Duodenal mucosa (tissue), 2 donors: ENCODE measurements around the gene GANC.

Source experiments
- H3K27ac ChIP-seq: one replicate; pipeline ENCODE4 v1.7.0; 2013; ENCODE audit warnings: low read depth, low read length
- H3K27me3 ChIP-seq, 2 donors: one replicate each; pipeline ENCODE4 v1.7.0; 2013; ENCODE audit warnings: low read length in 2 of 2, control low read depth in 1 of 2; ENCODE audit not compliant: insufficient read depth in 2 of 2, control insufficient read depth in 1 of 2
- H3K36me3 ChIP-seq, 2 donors: one replicate each; pipeline ENCODE4 v1.7.0; 2013; ENCODE audit warnings: low read length in 2 of 2, control low read depth in 1 of 2; ENCODE audit not compliant: insufficient read depth in 2 of 2, control insufficient read depth in 1 of 2
- H3K4me1 ChIP-seq, 2 donors: one replicate each; pipeline ENCODE4 v1.7.0; 2013; ENCODE audit warnings: low read length in 2 of 2, control low read depth in 1 of 2; ENCODE audit not compliant: insufficient read depth in 2 of 2, control insufficient read depth in 1 of 2
- H3K4me3 ChIP-seq, 2 donors: one replicate each; pipeline ENCODE4 v1.7.0; 2013; ENCODE audit warnings: low read length in 2 of 2, low read depth in 1 of 2
- H3K9ac ChIP-seq, 2 donors: one replicate each; pipeline ENCODE4 v1.7.0; 2013; ENCODE audit warnings: low read length in 2 of 2, low read depth in 1 of 2
- H3K9me3 ChIP-seq, 2 donors: one replicate each; pipeline ENCODE4 v1.7.0; 2013; ENCODE audit warnings: low read length in 2 of 2, control low read depth in 1 of 2; ENCODE audit not compliant: control insufficient read depth in 1 of 2

GANC gene

GRCh38 chr15:42358141-42358540 lies 85.1 kb downstream of the GANC start:
- H3K27me3 ChIP-seq = no peaks in the 10 kb centered on the region
- H3K27ac ChIP-seq = no peak overlapping the region
- H3K4me3 ChIP-seq = no peak overlapping the region
- H3K4me1 ChIP-seq = no peaks in the 10 kb centered on the region
- no peak overlapping the region for H3K9ac ChIP-seq
- H3K36me3 ChIP-seq = peaks cover 3 to 32% of the 10 kb centered on the region in 2 donors
- no peaks in the 10 kb centered on the region for H3K9me3 ChIP-seq

GRCh38 chr15:42359249-42359648 lies 86.2 kb downstream of the GANC start, which contains the start of gene CAPN3:
Gene CAPN3, plus strand, starts transcription at chr15:42359501. Its CDS starts 305 bp downstream, at chr15:42359806.
- H3K9me3 ChIP-seq = no peaks in the 10 kb centered on the region
- no peak within 1 kb of the TSS for H3K4me3 ChIP-seq
- H3K27me3 ChIP-seq = no peaks in the 10 kb centered on the region
- H3K4me1 ChIP-seq = no peaks in the 10 kb centered on the region
- no peak within 1 kb of the TSS for H3K27ac ChIP-seq
- peaks cover 3 to 22% of the 10 kb centered on the region in 2 donors for H3K36me3 ChIP-seq
- H3K9ac ChIP-seq = no peak within 1 kb of the TSS

- Histone ChIP-seq H3K27ac (no peak overlapping the region), H3K4me1 (no peaks in the 10 kb centered on the region), H3K27me3 (no peaks in the 10 kb centered on the region), H3K9ac (no peak overlapping the region), H3K9me3 (no peaks in the 10 kb centered on the region), H3K36me3 (peaks cover 0 to 19% of the 10 kb centered on the region in 2 donors), H3K4me3 (no peak overlapping the region)
These were observed 87.0 kb downstream of the GANC start for GRCh38 chr15:42359985-42360384.

- Histone ChIP-seq H3K27ac (no peak overlapping the region), H3K27me3 (no peaks in the 10 kb centered on the region), H3K9me3 (no peaks in the 10 kb centered on the region), H3K36me3 (peaks cover 0 to 18% of the 10 kb centered on the region in 2 donors), H3K4me3 (no peak overlapping the region), H3K4me1 (no peaks in the 10 kb centered on the region), H3K9ac (no peak overlapping the region)
These were observed 87.6 kb downstream of the GANC start for GRCh38 chr15:42360535-42361112.

GRCh38 chr15:42363487-42363886 lies 90.5 kb downstream of the GANC start:
- H3K4me1 ChIP-seq = no peaks in the 10 kb centered on the region
- no peak overlapping the region for H3K9ac ChIP-seq
- H3K27me3 ChIP-seq = no peaks in the 10 kb centered on the region
- H3K36me3 ChIP-seq = peaks cover 0 to 5% of the 10 kb centered on the region in 2 donors
- H3K4me3 ChIP-seq = no peak overlapping the region
- no peaks in the 10 kb centered on the region for H3K9me3 ChIP-seq
- no peak overlapping the region for H3K27ac ChIP-seq

- Histone ChIP-seq H3K4me1 (no peaks in the 10 kb centered on the region), H3K9me3 (no peaks in the 10 kb centered on the region), H3K27ac (no peak overlapping the region), H3K9ac (no peak overlapping the region), H3K4me3 (no peak overlapping the region), H3K36me3 (peaks cover 0 to 5% of the 10 kb centered on the region in 2 donors), H3K27me3 (no peaks in the 10 kb centered on the region)
These were observed 90.9 kb downstream of the GANC start for GRCh38 chr15:42363942-42364341.

GRCh38 chr15:42364529-42364928 lies 91.5 kb downstream of the GANC start:
- Histone ChIP-seq H3K36me3 (peaks cover 0 to 5% of the 10 kb centered on the region in 2 donors), H3K9me3 (no peaks in the 10 kb centered on the region), H3K9ac (no peak overlapping the region), H3K4me1 (no peaks in the 10 kb centered on the region), H3K27me3 (no peaks in the 10 kb centered on the region), H3K27ac (no peak overlapping the region), H3K4me3 (no peak overlapping the region)

GRCh38 chr15:42365921-42366550 lies 93.0 kb downstream of the GANC start:
- H3K27ac ChIP-seq = no peak overlapping the region
- H3K36me3 ChIP-seq = no peaks in the 10 kb centered on the region
- H3K27me3 ChIP-seq = no peaks in the 10 kb centered on the region
- no peaks in the 10 kb centered on the region for H3K9me3 ChIP-seq
- no peak overlapping the region for H3K4me3 ChIP-seq
- H3K9ac ChIP-seq = no peak overlapping the region
- no peaks in the 10 kb centered on the region for H3K4me1 ChIP-seq

GRCh38 chr15:42367041-42367440 lies 94.0 kb downstream of the GANC start:
- Histone ChIP-seq H3K9me3 (no peaks in the 10 kb centered on the region), H3K4me1 (no peaks in the 10 kb centered on the region), H3K36me3 (no peaks in the 10 kb centered on the region), H3K9ac (no peak overlapping the region), H3K27me3 (no peaks in the 10 kb centered on the region), H3K4me3 (no peak overlapping the region), H3K27ac (no peak overlapping the region)

- Histone ChIP-seq H3K9me3 (no peaks in the 10 kb centered on the region), H3K9ac (no peak overlapping the region), H3K27me3 (no peaks in the 10 kb centered on the region), H3K4me3 (no peak overlapping the region), H3K4me1 (no peaks in the 10 kb centered on the region), H3K27ac (no peak overlapping the region), H3K36me3 (no peaks in the 10 kb centered on the region)
These were observed 95.1 kb downstream of the GANC start for GRCh38 chr15:42368096-42368495.
